Measurements from ENCODE around the gene MCF2L2.

MCF2L2 gene

GRCh38 chr3:183275418-183275817 is 153.0 kb downstream of the MCF2L2 start:
- no peak for TF ChIP-seq CTCF (IDR thresholded peaks at IDR 0.05; ENCODE audit: low read depth, low read length, missing control alignments)
- no peak for DNase-seq (ENCODE audit: low read depth)
- H3K4me3 ChIP-seq (ENCODE audit: low read depth, low read length) = no peak overlapping the region

- H3K4me3 ChIP-seq (ENCODE audit: low read depth, low read length) = no peak overlapping the region
- no peak for TF ChIP-seq CTCF (IDR thresholded peaks at IDR 0.05; ENCODE audit: low read depth, low read length, missing control alignments)
- no peak for DNase-seq (ENCODE audit: low read depth)
Observed at GRCh38 chr3:183274609-183275008, 153.8 kb downstream of the MCF2L2 start.

- DNase-seq (ENCODE audit: low read depth) = no peak
- no peak overlapping the region for H3K4me3 ChIP-seq (ENCODE audit: low read depth, low read length)
- no peak for TF ChIP-seq CTCF (IDR thresholded peaks at IDR 0.05; ENCODE audit: low read depth, low read length, missing control alignments)
Observed at GRCh38 chr3:183272791-183273190, 155.6 kb downstream of the MCF2L2 start.

- TF ChIP-seq CTCF (IDR thresholded peaks at IDR 0.05; ENCODE audit: low read depth, low read length, missing control alignments) = no peak
- H3K4me3 ChIP-seq (ENCODE audit: low read depth, low read length) = no peak overlapping the region
- no peak for DNase-seq (ENCODE audit: low read depth)
Observed at GRCh38 chr3:183272142-183272541, 156.3 kb downstream of the MCF2L2 start.

GRCh38 chr3:183270344-183270743 is 158.1 kb downstream of the MCF2L2 start:
- no peak for TF ChIP-seq CTCF (IDR thresholded peaks at IDR 0.05; ENCODE audit: low read depth, low read length, missing control alignments)

GRCh38 chr3:183269345-183269744 is 159.1 kb downstream of the MCF2L2 start:
- no peak overlapping the region for H3K4me3 ChIP-seq (ENCODE audit: low read depth, low read length)
- no peak for TF ChIP-seq CTCF (IDR thresholded peaks at IDR 0.05; ENCODE audit: low read depth, low read length, missing control alignments)

More at GRCh38 chr3:183270344-183270743, 158.1 kb downstream of the MCF2L2 start:
- DNase-seq (ENCODE audit: low read depth) = no peak
- H3K4me3 ChIP-seq (ENCODE audit: low read depth, low read length) = no peak overlapping the region

GRCh38 chr3:183268366-183268765 is 160.1 kb downstream of the MCF2L2 start:
- no peak for DNase-seq (ENCODE audit: low read depth)
- H3K4me3 ChIP-seq (ENCODE audit: low read depth, low read length) = no peak overlapping the region
- TF ChIP-seq CTCF (IDR thresholded peaks at IDR 0.05; ENCODE audit: low read depth, low read length, missing control alignments) = no peak

More at GRCh38 chr3:183269345-183269744, 159.1 kb downstream of the MCF2L2 start:
- DNase-seq (ENCODE audit: low read depth) = no peak
